Measurements from ENCODE around the gene GGT6. TPM values are rescaled to one million over a fixed set of nuclear protein-coding genes. Genes with fewer than 3 reads are reported as not detected.
"Not testable (repeated sequence)": the region's sequence is repeated elsewhere in the genome, so short reads cannot be mapped to it uniquely, and the experiment has no call there.

GGT6 gene
- total RNA-seq, 4 donors from 2014 or later: 26.4 to 199 (median 119) TPM

GRCh38 chr17:4583206-4583605 lies 22.8 kb upstream of the GGT6 start:
- H3K27me3 ChIP-seq: peaks cover 0 to 7% of the 10 kb centered on the region in 2 donors
- H3K9me3 ChIP-seq: no peaks in the 10 kb centered on the region
- no peaks in the 10 kb centered on the region for H3K36me3 ChIP-seq
- no peak overlapping the region for H3K27ac ChIP-seq
- H3K4me3 ChIP-seq: no peak overlapping the region
- H3K4me1 ChIP-seq: peaks cover 0 to 18% (median 7%) of the 10 kb centered on the region in 4 donors
- no peak for DNase-seq
- TF ChIP-seq POLR2A (IDR thresholded peaks at IDR 0.05): no peak
- no peak for TF ChIP-seq CTCF (IDR thresholded peaks at IDR 0.05)

DNA sequence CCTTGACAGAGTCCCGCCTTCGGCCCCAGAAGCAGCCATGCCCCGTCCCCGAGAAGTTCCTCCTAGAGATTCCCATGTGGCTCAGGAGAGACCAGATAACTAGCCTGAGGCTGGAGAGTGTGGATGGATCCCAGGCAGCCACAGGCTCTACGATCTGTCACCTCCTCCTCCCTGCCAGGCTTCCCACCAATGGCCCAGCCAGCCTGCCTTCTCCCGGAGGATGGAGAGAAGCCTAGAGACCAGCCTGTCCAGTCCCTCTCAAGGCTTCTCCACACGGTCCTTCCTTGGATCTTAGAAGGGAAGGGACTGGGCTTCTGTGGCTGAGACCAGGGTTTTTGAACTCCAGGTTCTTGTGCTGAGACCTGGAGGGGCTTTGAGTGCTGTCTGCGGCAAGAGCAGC lies 22.3 kb upstream of the GGT6 start:
- Histone ChIP-seq H3K27me3 (peaks cover 0 to 7% of the 10 kb centered on the region in 2 donors), H3K9me3 (no peaks in the 10 kb centered on the region), H3K4me3 (no peak overlapping the region), H3K36me3 (no peaks in the 10 kb centered on the region), H3K4me1 (peaks cover 0 to 18% (median 7%) of the 10 kb centered on the region in 4 donors), H3K27ac (no peak overlapping the region)
- TF ChIP-seq CTCF (IDR thresholded peaks at IDR 0.05) (no peak), POLR2A (IDR thresholded peaks at IDR 0.05) (no peak)
- DNase-seq: no peak

DNA sequence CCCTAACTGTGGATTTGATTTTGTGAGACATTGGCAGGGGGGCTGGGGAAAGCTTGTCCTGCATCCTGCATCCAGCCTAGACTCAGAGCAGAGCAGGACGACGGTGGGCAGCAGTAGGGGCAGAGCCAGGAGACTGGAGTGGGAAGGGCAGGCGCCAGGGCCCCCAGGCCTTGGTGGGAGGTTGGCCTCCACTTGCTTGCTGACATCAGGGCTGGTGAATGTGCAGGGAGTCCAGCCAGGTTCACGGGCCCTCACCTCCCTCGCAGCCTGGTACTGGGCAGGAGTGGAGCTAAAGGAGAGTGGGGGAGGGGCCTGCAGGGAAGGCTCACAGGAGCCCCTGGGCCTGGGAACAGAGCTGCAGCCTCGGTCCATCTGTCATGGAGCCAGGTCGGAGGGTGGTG lies 21.7 kb upstream of the GGT6 start:
- Histone ChIP-seq H3K36me3 (no peaks in the 10 kb centered on the region), H3K27me3 (peaks cover 0 to 7% of the 10 kb centered on the region in 2 donors), H3K9me3 (no peaks in the 10 kb centered on the region), H3K4me3 (no peak overlapping the region), H3K27ac (no peak overlapping the region), H3K4me1 (peaks cover 0 to 18% (median 7%) of the 10 kb centered on the region in 4 donors)
- no peak for TF ChIP-seq POLR2A (IDR thresholded peaks at IDR 0.05)
- no peak for TF ChIP-seq CTCF (IDR thresholded peaks at IDR 0.05)
- DNase-seq: no peak

GRCh38 chr17:4580291-4580690 lies 19.9 kb upstream of the GGT6 start:
- Histone ChIP-seq H3K36me3 (no peaks in the 10 kb centered on the region), H3K9me3 (no peaks in the 10 kb centered on the region), H3K4me3 (no peak overlapping the region), H3K4me1 (peaks cover 0 to 18% (median 7%) of the 10 kb centered on the region in 4 donors), H3K27me3 (peaks cover 0 to 7% of the 10 kb centered on the region in 2 donors), H3K27ac (no peak overlapping the region)
- no peak for DNase-seq
- no peak for TF ChIP-seq CTCF (IDR thresholded peaks at IDR 0.05)
- no peak for TF ChIP-seq POLR2A (IDR thresholded peaks at IDR 0.05)

DNA sequence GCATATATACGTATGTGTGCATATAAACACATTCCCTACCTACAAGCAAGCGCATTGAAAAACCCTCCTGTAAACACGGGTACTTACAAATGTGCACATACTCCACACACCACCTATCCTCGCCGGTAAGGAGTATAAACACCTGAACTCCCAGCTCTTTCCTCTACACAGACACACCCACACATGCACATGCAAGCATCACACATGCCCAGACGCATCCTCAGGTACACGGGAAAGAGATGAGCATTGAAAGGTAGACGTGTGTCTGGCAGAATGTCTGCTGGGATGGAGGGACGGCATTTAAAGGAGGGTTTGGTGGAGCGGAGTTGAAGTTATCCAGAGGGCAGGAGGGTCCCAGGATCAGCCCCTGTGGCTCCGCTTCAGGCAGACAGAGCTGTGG lies 19.3 kb upstream of the GGT6 start:
- Histone ChIP-seq H3K27me3 (peaks cover 0 to 7% of the 10 kb centered on the region in 2 donors), H3K4me1 (peaks cover 0 to 12% (median 6%) of the 10 kb centered on the region in 4 donors), H3K9me3 (no peaks in the 10 kb centered on the region), H3K36me3 (no peaks in the 10 kb centered on the region), H3K4me3 (no peak overlapping the region), H3K27ac (no peak overlapping the region)
- no peak for TF ChIP-seq POLR2A (IDR thresholded peaks at IDR 0.05)
- no peak for TF ChIP-seq CTCF (IDR thresholded peaks at IDR 0.05)
- DNase-seq: no peak

DNA sequence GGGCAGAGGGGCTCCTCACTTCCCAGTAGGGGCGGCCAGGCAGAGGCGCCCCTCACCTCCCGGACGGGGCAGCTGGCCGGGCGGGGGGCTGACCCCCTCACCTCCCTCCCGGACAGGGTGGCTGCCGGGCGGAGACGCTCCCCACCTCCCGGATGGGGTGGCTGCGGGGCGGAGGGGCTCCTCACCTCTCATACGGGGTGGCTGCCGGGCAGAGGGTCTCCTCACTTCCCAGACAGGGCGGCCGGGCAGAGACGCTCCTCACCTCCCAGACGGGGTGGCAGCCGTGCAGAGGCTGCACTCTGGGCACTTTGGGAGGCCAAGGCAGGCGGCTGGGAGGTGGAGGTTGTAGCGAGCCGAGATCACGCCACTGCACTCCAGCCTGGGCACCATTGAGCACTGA lies 18.0 kb upstream of the GGT6 start:
- not testable (repeated sequence) for H3K4me1 ChIP-seq, DNase-seq, H3K36me3 ChIP-seq

More for the DNA sequence above, 18.0 kb upstream of the GGT6 start:
- not testable (repeated sequence) for H3K9me3 ChIP-seq, H3K4me3 ChIP-seq, H3K27me3 ChIP-seq, H3K27ac ChIP-seq

Data from Peyer's patch (tissue), 4 donors.